IPS-NIHi7 (cell line): ENCODE measurements around the gene FAM240B.

ENCODE experiments used
- DNase-seq: peaks from one replicate; pipeline ENCODE4 v3.0.0; 2012; ENCODE audit warnings: mixed read lengths; ENCODE audit errors: extremely low spot score

Gene FAM240B

GRCh38 chr9:38670542-38671371 is 49.2 kb downstream of the FAM240B start:
- no peak for DNase-seq

GRCh38 chr9:38668791-38669466 is 51.0 kb downstream of the FAM240B start:
- DNase-seq: no peak

GRCh38 chr9:38662763-38663593 is 57.0 kb downstream of the FAM240B start:
- no peak for DNase-seq

- DNase-seq: no peak
Observed at GRCh38 chr9:38659538-38659937, 60.4 kb downstream of the FAM240B start.

- DNase-seq: no peak
Observed at GRCh38 chr9:38656896-38657295, 63.0 kb downstream of the FAM240B start.

- DNase-seq: no peak
Observed at GRCh38 chr9:38652486-38652885, 67.4 kb downstream of the FAM240B start.

GRCh38 chr9:38652044-38652443 is 67.9 kb downstream of the FAM240B start:
- no peak for DNase-seq

GRCh38 chr9:38651400-38652042 is 68.4 kb downstream of the FAM240B start:
- no peak for DNase-seq

- DNase-seq: no peak
Observed at GRCh38 chr9:38650564-38650963, 69.4 kb downstream of the FAM240B start.

GRCh38 chr9:38649731-38650363 is 70.1 kb downstream of the FAM240B start:
- DNase-seq: no peak

- DNase-seq: no peak
Observed at GRCh38 chr9:38644601-38645000, 75.3 kb downstream of the FAM240B start.
